Placental pericyte (primary cell): Measurements from ENCODE around the gene TRPM7. TPM values are rescaled to one million over a fixed set of nuclear protein-coding genes. Genes with fewer than 3 reads are reported as not detected.

Experiments
- small RNA-seq: library from RNA; depleted of rRNA; stranded (forward); fragments of <200 nt; gene quantifications from one replicate; pipeline ENCODE3, GENCODE V24; 2012; ENCODE audit warnings: low replicate concordance
- total RNA-seq: library from RNA; depleted of rRNA; stranded (reverse); fragments of >200 nt; gene quantifications from 2 replicates; pipeline ENCODE4 v1.2.3, GENCODE V29; 2012

The TRPM7 gene, protein sequence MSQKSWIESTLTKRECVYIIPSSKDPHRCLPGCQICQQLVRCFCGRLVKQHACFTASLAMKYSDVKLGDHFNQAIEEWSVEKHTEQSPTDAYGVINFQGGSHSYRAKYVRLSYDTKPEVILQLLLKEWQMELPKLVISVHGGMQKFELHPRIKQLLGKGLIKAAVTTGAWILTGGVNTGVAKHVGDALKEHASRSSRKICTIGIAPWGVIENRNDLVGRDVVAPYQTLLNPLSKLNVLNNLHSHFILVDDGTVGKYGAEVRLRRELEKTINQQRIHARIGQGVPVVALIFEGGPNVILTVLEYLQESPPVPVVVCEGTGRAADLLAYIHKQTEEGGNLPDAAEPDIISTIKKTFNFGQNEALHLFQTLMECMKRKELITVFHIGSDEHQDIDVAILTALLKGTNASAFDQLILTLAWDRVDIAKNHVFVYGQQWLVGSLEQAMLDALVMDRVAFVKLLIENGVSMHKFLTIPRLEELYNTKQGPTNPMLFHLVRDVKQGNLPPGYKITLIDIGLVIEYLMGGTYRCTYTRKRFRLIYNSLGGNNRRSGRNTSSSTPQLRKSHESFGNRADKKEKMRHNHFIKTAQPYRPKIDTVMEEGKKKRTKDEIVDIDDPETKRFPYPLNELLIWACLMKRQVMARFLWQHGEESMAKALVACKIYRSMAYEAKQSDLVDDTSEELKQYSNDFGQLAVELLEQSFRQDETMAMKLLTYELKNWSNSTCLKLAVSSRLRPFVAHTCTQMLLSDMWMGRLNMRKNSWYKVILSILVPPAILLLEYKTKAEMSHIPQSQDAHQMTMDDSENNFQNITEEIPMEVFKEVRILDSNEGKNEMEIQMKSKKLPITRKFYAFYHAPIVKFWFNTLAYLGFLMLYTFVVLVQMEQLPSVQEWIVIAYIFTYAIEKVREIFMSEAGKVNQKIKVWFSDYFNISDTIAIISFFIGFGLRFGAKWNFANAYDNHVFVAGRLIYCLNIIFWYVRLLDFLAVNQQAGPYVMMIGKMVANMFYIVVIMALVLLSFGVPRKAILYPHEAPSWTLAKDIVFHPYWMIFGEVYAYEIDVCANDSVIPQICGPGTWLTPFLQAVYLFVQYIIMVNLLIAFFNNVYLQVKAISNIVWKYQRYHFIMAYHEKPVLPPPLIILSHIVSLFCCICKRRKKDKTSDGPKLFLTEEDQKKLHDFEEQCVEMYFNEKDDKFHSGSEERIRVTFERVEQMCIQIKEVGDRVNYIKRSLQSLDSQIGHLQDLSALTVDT (N-terminal part only)
- 54.3 and 62.4 TPM in 2 replicates for total RNA-seq

DNA sequence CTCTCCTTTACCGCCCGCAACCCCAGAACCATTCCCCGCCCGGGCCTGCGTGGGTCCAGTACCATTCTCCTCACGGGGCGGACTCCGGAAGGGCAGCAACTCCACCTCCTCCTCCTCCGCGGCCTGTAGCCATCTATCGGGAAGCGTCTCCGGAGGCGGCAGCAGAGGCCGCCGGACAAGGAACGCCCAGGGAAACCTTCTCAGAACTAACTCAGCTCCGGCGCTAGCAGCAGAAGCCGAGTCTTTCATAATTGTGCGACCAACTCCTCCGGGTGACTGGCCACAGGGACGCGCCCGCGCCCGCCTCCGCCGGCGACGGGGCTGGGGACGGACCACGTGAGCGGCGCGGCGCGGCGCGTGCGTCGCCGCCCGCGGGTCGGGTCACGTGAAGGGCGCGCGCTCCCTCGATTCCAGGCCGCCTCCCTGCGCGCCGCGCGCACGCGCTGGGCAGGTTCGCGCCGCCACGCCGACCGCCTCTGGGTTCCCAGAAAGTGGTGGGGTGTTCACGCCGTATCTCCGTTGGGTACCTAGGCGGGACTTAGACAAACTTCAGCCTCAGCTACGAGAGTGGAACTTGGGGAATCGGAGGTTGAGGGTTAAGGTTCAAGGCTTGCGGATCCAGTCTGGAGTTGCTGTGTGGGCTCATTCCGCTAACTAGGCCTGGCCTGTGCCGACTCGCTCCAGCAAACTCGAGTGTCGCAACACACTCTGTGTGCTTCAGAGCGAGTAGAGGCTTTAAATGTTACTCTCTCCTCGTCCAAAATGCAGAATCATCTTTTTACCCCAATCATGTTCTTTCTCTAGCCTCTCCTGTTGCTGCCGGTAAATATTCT, at the start of gene TRPM7:
TSS of gene TRPM7 (minus strand) at position 329 of the 833 bp plus-strand sequence. CDS start at position 65, 264 bp downstream.

DNA sequence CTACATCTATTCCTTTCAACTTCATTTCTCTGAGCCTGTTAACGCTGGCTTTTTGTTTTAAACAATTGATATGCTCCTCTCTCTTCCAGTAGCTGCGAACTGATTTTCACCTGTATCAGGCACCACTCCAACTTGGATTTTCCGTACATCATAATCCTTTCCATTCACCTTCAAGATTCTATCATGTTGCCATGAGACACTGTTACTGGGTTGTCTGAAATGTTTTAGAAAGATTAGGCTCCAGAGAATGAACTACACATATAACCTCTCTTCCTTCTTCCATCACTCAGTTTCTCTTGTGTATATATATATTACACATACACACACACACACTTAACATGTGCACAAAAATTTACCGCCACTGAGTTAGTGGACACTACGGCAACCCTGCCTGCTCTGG, 140.0 kb downstream of the TRPM7 start, which contains the start of gene USP50:
TSS of gene USP50 (minus strand) at position 101 of the 400 bp plus-strand sequence. CDS start 141 bp downstream, outside the sequence.

Small RNA genes within 50 kb of the gene (small RNA-seq; reads per million reads assigned to genes)
- not detected for gene RN7SL354P

Other genes with a start within 250 kb of the TRPM7 start
- 0.29 TPM in 1 of 2 replicates, not detected in the other for gene USP50, start 140.1 kb downstream of the TRPM7 start, total RNA-seq
- 86.9 and 116 TPM in 2 replicates for gene SPPL2A, start 78.9 kb upstream of the TRPM7 start, total RNA-seq
- gene AP4E1, start 221.9 kb upstream of the TRPM7 start, total RNA-seq, result 16.4 and 21.9 TPM in 2 replicates